K562 (cell line): ENCODE measurements around the gene HOXB7. TPM values are rescaled to one million over a fixed set of nuclear protein-coding genes. Genes with fewer than 3 reads are reported as not detected.
A peak's percentile ranks its signal among the peaks of the same experiment; 100 is the strongest.

ENCODE experiments used
- ATAC-seq: fragments of 200-7000 bp; cut with Tn5 transposase; 3 replicates; pipeline ENCODE4 v1.9.1; 2020; ENCODE audit warnings: moderate library complexity
- BruUV-seq: library from RNA; stranded (reverse); fragments of 400-500 nt; replicated peaks from 2 replicates; lab custom pipeline; 2021; lab: Mats Ljungman, UMichigan
- CTCF ChIA-PET: fragments of 300-600 bp; formaldehyde crosslinking; extraction: SDS; loops from one replicate; lab custom pipeline; 2021; ENCODE audit warnings: low intra/inter-chr PET ratio; lab: Yijun Ruan, JAX
- POLR2A ChIA-PET: fragments of 300-600, 350-650 bp; sonication (Branson Sonifier 250); formaldehyde crosslinking; extraction: SDS; loops from one replicate; lab custom pipeline; 2021; ENCODE audit warnings: antibody characterized with exemption, inconsistent platforms; lab: Yijun Ruan, JAX
- DNase-seq, 4 experiments: peaks; one replicate each; pipeline versions ENCODE4 v3.0.0 to v3.0.0-alpha.2; 2011 to 2018; ENCODE audit warnings: low spot score in 3 of 4, mixed read lengths in 3 of 4; ENCODE audit errors: extremely low read depth in 1 of 4
- FAIRE-seq: peaks from 2 replicates; lab custom pipeline; 2011; peaks lifted over from hg19 to GRCh38; lab: Jason Lieb, UNC
- H2AFZ ChIP-seq: 2 replicates; pipeline ENCODE4 v1.6.0; 2011; ENCODE audit warnings: low read depth, low read length, control low read depth, inconsistent platforms
- H3K27ac ChIP-seq: fragments of 200-600 bp; 3 replicates; pipeline ENCODE4 v1.8.0; 2011; ENCODE audit warnings: low read depth, mild to moderate bottlenecking, control low read depth, inconsistent platforms, low read length, moderate library complexity, mixed read lengths; ENCODE audit errors: extremely low read depth
- H3K27me3 ChIP-seq, 2 experiments: fragments of 300-600 bp in 1 of 2; 2 replicates in 1 of 2; 3 replicates in 1 of 2; pipeline versions ENCODE4 v1.6.0 to v1.8.0; 2011; ENCODE audit warnings: inconsistent platforms in 2 of 2, low read length in 2 of 2, mild to moderate bottlenecking in 1 of 2, mixed read lengths in 1 of 2, moderate library complexity in 1 of 2; ENCODE audit not compliant: control insufficient read depth in 2 of 2, insufficient read depth in 2 of 2
- H3K36me3 ChIP-seq: fragments of 300-600 bp; 3 replicates; pipeline ENCODE4 v1.8.0; 2011; ENCODE audit warnings: mild to moderate bottlenecking, low read length, inconsistent platforms; ENCODE audit not compliant: control insufficient read depth, insufficient read depth
- H3K4me1 ChIP-seq, 2 experiments: fragments of 200-600 bp in 1 of 2; replicated peaks in 1 of 2; 2 replicates in 1 of 2; 3 replicates in 1 of 2; pipeline versions ENCODE4 v1.5.1 to v1.8.0; 2011; ENCODE audit warnings: inconsistent platforms in 2 of 2, low read length in 2 of 2, mild to moderate bottlenecking in 1 of 2, mixed read lengths in 1 of 2, moderate library complexity in 1 of 2; ENCODE audit not compliant: control insufficient read depth in 2 of 2, insufficient read depth in 2 of 2
- H3K4me2 ChIP-seq: 2 replicates; pipeline ENCODE4 v1.6.1; 2011; ENCODE audit warnings: low read length, control low read depth, inconsistent platforms, mixed read lengths; ENCODE audit not compliant: insufficient read depth
- H3K4me3 ChIP-seq: fragments of 200-600 bp; sonication (generic), shearing (Covaris generic); 2 replicates; pipeline ENCODE4 v1.5.1; 2016; ENCODE audit warnings: control low read depth, inconsistent platforms
- H3K79me2 ChIP-seq: fragments of 200-600 bp; 3 replicates; pipeline ENCODE4 v1.8.0; 2011; ENCODE audit warnings: low read length, inconsistent platforms; ENCODE audit not compliant: control insufficient read depth, insufficient read depth
- H3K9ac ChIP-seq, 2 experiments: 2 replicates each; pipeline versions ENCODE4 v1.6.0 to v1.6.1; 2011; ENCODE audit warnings: low read depth in 2 of 2, low read length in 2 of 2, control low read depth in 1 of 2, inconsistent platforms in 1 of 2, mild to moderate bottlenecking in 1 of 2, mixed read lengths in 1 of 2; ENCODE audit not compliant: insufficient read depth in 1 of 2
- H3K9me1 ChIP-seq: one replicate; pipeline ENCODE4 v1.6.0; 2011; ENCODE audit warnings: inconsistent platforms, mild to moderate bottlenecking, low read length, moderate library complexity; ENCODE audit not compliant: control insufficient read depth, insufficient read depth
- H3K9me3 ChIP-seq: replicated peaks from 2 replicates; pipeline ENCODE4 v1.5.1; 2011; ENCODE audit warnings: low read depth, low read length, inconsistent platforms; ENCODE audit not compliant: control insufficient read depth, insufficient read depth
- H4K20me1 ChIP-seq: replicated peaks from 2 replicates; pipeline ENCODE4 v1.6.1; 2011; ENCODE audit warnings: low read length, inconsistent platforms, mixed read lengths; ENCODE audit not compliant: control insufficient read depth, insufficient read depth
- JUND ChIP-seq, 2 experiments: IDR thresholded peaks; 2 replicates in 1 of 2; 3 replicates in 1 of 2; pipeline ENCODE4 v1.6.1; 2011; ENCODE audit warnings: borderline replicate concordance in 2 of 2, low read depth in 2 of 2, low read length in 2 of 2, improper control_type of control experiment in 1 of 2, missing biosample characterization in 1 of 2, missing genetic modification characterization in 1 of 2, missing genetic modification reagents in 1 of 2
- NR0B1 ChIP-seq: fragments of 450-650 bp; IDR thresholded peaks from one replicate; pipeline ENCODE4 v1.6.1; 2018; ENCODE audit warnings: mild to moderate bottlenecking, moderate library complexity; ENCODE audit not compliant: partially characterized antibody
- POLR2G ChIP-seq: fragments of 200-400 bp; formaldehyde crosslinking; IDR thresholded peaks from 2 replicates; pipeline ENCODE4 v1.6.1; 2017; ENCODE audit warnings: low read depth, mild to moderate bottlenecking, antibody characterized with exemption, low read length, moderate library complexity
- RBFOX2 ChIP-seq: fragments of 200-400 bp; formaldehyde crosslinking; IDR thresholded peaks from 2 replicates; pipeline ENCODE4 v1.6.1; 2017; ENCODE audit warnings: low read depth, mild to moderate bottlenecking, low read length, moderate library complexity
- SETDB1 ChIP-seq: IDR thresholded peaks from one replicate; pipeline ENCODE4 v1.6.1; 2012; ENCODE audit warnings: low read length, control low read depth, inconsistent platforms
- SMAD2 ChIP-seq: fragments of 150-350 bp; IDR thresholded peaks from 2 replicates; pipeline ENCODE4 v1.6.1; 2014; ENCODE audit warnings: low read depth, mild to moderate bottlenecking, low read length
- THAP7 ChIP-seq: fragments of 250-450 bp; sonication (Bioruptor Pico); IDR thresholded peaks from 2 replicates; pipeline ENCODE4 v1.5.0; 2021
- ZFX ChIP-seq: sonication (generic); formaldehyde crosslinking; IDR thresholded peaks from 2 replicates; pipeline ENCODE4 v1.8.0; 2022; ENCODE audit warnings: mild to moderate bottlenecking, missing genetic modification reagents, moderate library complexity
- WGBS: fragments of 100-300 bp; shearing (Covaris generic); methylation state at CpG from one replicate; pipeline ENCODE4 v1.1.6; 2016; ENCODE audit warnings: low coverage, mixed read lengths; ENCODE audit not compliant: insufficient coverage; ENCODE audit errors: missing lambda C conversion rate; 5-methylcytosine and 5-hydroxymethylcytosine counted together
- in situ Hi-C: fragments of 300-500 bp; cut with MboI; formaldehyde crosslinking; loops from 4 replicates; pipeline ENCODE4 v1.15.0; 2018; ENCODE audit warnings: inconsistent platforms, mixed read lengths
- intact Hi-C: fragments of 100-400 bp; cut with micrococcal nuclease; formaldehyde crosslinking; loops from 2 replicates; pipeline ENCODE4 v1.14.2; 2022
- polyA plus RNA-seq, 8 experiments: library from polyadenylated mRNA; depleted of rRNA in 4 of 8; stranded (reverse) in 5 of 8; unstranded in 3 of 8; fragments of >200 nt; fragmentation: Nextera tagmentation in 2 of 8; fragmentation: Illumina TruSeq in 1 of 8; extraction: Ambion mirVana in 2 of 8; extraction: Trizol in 1 of 8; gene quantifications; 2 replicates each; pipeline versions ENCODE4 v1.2.1 to v1.2.3, GENCODE V29; 2011 to 2014; ENCODE audit warnings: inconsistent platforms in 1 of 8, missing spikeins in 1 of 8
- total RNA-seq, 7 experiments: library from RNA; depleted of rRNA in 6 of 7; stranded (reverse); fragments of >200 nt in 6 of 7; fragmentation: Illumina TruSeq in 2 of 7; extraction: Trizol in 2 of 7; gene quantifications; 2 replicates each; pipeline versions ENCODE4 v1.2.1 to v1.2.3, GENCODE V29; 2011 to 2021; ENCODE audit warnings: low replicate concordance in 1 of 7

HOXB7 gene
- total and polyA plus RNA-seq, 9 of the 15 experiments (the other 6 are each of a cell fraction or from before 2014, with no cell fraction given) = 5.5 to 16.7 (median 8.3) TPM

- no peak for TF ChIP-seq THAP7
- TF ChIP-seq SETDB1 = no peak
- TF ChIP-seq SMAD2 = no peak
- TF ChIP-seq JUND (IDR thresholded peaks at IDR 0.05; ENCODE audit: borderline replicate concordance, low read depth, low read length) = 0 out of 2 replicates have a peak, but pooled peaks have one; percentile 28
- TF ChIP-seq JUND (tag; IDR thresholded peaks at IDR 0.05; ENCODE audit: borderline replicate concordance, low read depth, low read length) = no peak
Observed at GRCh38 chr17:48593840-48594537, 16.8 kb downstream of the HOXB7 start (continued).

GRCh38 chr17:48593126-48593829, 17.5 kb downstream of the HOXB7 start, which contains the start of gene HOXB5:
Gene HOXB5, minus strand, starts transcription at chr17:48593779. Its CDS starts 97 bp downstream, at chr17:48593682.
- CTCF ChIA-PET = interaction anchor here (0.6 to 2.8 kb wide), 12 partner anchors 25 to 378 kb away, joined by 3 to 19 read pairs (median 4); no protein-coding TSS in a partner anchor
- no TSS peak for BruUV-seq
- no peak for DNase-seq

More at GRCh38 chr17:48593126-48593829, 17.5 kb downstream of the HOXB7 start, which contains the start of gene HOXB5:
- ATAC-seq = no peak
- Histone ChIP-seq H3K4me3 (no peak within 1 kb of the TSS), H2AFZ (peak within 1 kb of the TSS; percentile 85), H3K9me3 (no peaks in the 10 kb centered on the region), H3K4me2 (peak within 1 kb of the TSS; percentile 29), H3K79me2 (no peaks in the 10 kb centered on the region), H3K9ac (no peak within 1 kb of the TSS; a peak in 1 of 4 replicates), H3K36me3 (no peaks in the 10 kb centered on the region; the same call in 2 of the 3 replicates), H3K4me1 (peaks cover 9 to 42% of the 10 kb centered on the region in 2 experiments; a peak in 3 of 5 replicates), H3K27me3 (no peaks in the 10 kb centered on the region), H4K20me1 (no peaks in the 10 kb centered on the region), H3K9me1 (no peaks in the 10 kb centered on the region), H3K27ac (no peak within 1 kb of the TSS)
- in situ Hi-C loops = loop anchor here (5.0 kb wide), 1 partner anchor 256 kb away; no protein-coding TSS in a partner anchor
- intact Hi-C loops = no loop called here
- WGBS = 82% methylated on average over 35 of the region's 50 CpGs
- no peak for FAIRE-seq
- TF ChIP-seq NR0B1 (no peak), RBFOX2 (0 out of 2 replicates have a peak, but pooled peaks have one; percentile 24), POLR2G (peak; percentile 46; the same call in 1 of the 2 replicates), ZFX (0 out of 2 replicates have a peak, but pooled peaks have one; percentile 3)
- POLR2A ChIA-PET = interaction anchor here (0.5 to 3.7 kb wide), 7 partner anchors 8 to 431 kb away, joined by 3 to 12 read pairs (median 4); no protein-coding TSS in a partner anchor
